CD4-positive, CD25-positive, alpha-beta regulatory T cell (primary cell): ENCODE results near the gene NARF. TPM values are rescaled to one million over a fixed set of nuclear protein-coding genes. Genes with fewer than 3 reads are reported as not detected.

Experiments used
- ATAC-seq, 2 donors: fragments of 150-1000 bp; cut with Tn5 transposase; one replicate each; pipeline ENCODE4 v1.10.0; 2021; ENCODE audit warnings: low read depth in 2 of 2, moderate number of reproducible peaks in 2 of 2, moderate library complexity in 1 of 2
- DNase-seq, 3 donors: peaks; one replicate each; pipeline versions ENCODE4 v3.0.0 to v3.0.0-alpha.2; 2012 to 2022; ENCODE audit warnings: mixed read lengths in 1 of 3
- H3K27ac ChIP-seq: one replicate; pipeline ENCODE4 v1.7.0; 2013; ENCODE audit warnings: mild to moderate bottlenecking, low read length; ENCODE audit not compliant: insufficient read depth, poor library complexity, severe bottlenecking
- H3K27me3 ChIP-seq: one replicate; pipeline ENCODE4 v1.7.0; 2013; ENCODE audit warnings: low read length; ENCODE audit not compliant: control insufficient read depth, insufficient read depth
- H3K36me3 ChIP-seq: one replicate; pipeline ENCODE4 v1.7.0; 2013; ENCODE audit warnings: mild to moderate bottlenecking, low read length, moderate library complexity; ENCODE audit not compliant: control insufficient read depth, insufficient read depth
- H3K4me1 ChIP-seq: 2 replicates; pipeline ENCODE4 v1.7.0; 2013; ENCODE audit warnings: mild to moderate bottlenecking, low read length; ENCODE audit not compliant: insufficient read depth, control insufficient read depth, poor library complexity, severe bottlenecking
- H3K4me3 ChIP-seq: one replicate; pipeline ENCODE4 v1.7.0; 2013; ENCODE audit warnings: low read depth, mild to moderate bottlenecking, low read length, moderate library complexity
- H3K9me3 ChIP-seq, 2 experiments: 1 replicate in 1 of 2; 2 replicates in 1 of 2; pipeline ENCODE4 v1.7.0; 2013; ENCODE audit warnings: low read length in 2 of 2, mild to moderate bottlenecking in 1 of 2, moderate library complexity in 1 of 2; ENCODE audit not compliant: control insufficient read depth in 2 of 2
- H3K27ac Mint-ChIP-seq, 3 donors: one replicate each; pipeline ENCODE4 v1.8.0; 2020 to 2022; ENCODE audit warnings: mild to moderate bottlenecking in 3 of 3, mixed read lengths in 3 of 3, moderate library complexity in 2 of 3
- H3K27me3 Mint-ChIP-seq: one replicate; pipeline ENCODE4 v1.8.0; 2022; ENCODE audit warnings: mild to moderate bottlenecking, mixed read lengths
- H3K36me3 Mint-ChIP-seq: one replicate; pipeline ENCODE4 v1.8.0; 2020; ENCODE audit warnings: mixed read lengths
- H3K4me1 Mint-ChIP-seq, 4 donors: one replicate each; pipeline ENCODE4 v1.8.0; 2020 to 2022; ENCODE audit warnings: mixed read lengths in 4 of 4, mild to moderate bottlenecking in 1 of 4
- H3K4me3 Mint-ChIP-seq, 4 donors: one replicate each; pipeline ENCODE4 v1.8.0; 2020 to 2022; ENCODE audit warnings: mild to moderate bottlenecking in 4 of 4, mixed read lengths in 4 of 4, moderate library complexity in 3 of 4
- H3K9me3 Mint-ChIP-seq, 7 donors: one replicate each; pipeline ENCODE4 v1.8.0; 2020 to 2022; ENCODE audit warnings: mixed read lengths in 7 of 7, mild to moderate bottlenecking in 3 of 7, moderate library complexity in 2 of 7
- polyA plus RNA-seq, 4 donors: library from polyadenylated mRNA; unstranded; fragments of 300-500 nt; fragmentation: Illumina TruSeq; gene quantifications; one replicate each; pipeline ENCODE4 v1.2.3, GENCODE V29; 2021
- total RNA-seq: library from RNA; stranded (reverse); gene quantifications from one replicate; pipeline ENCODE4 v1.2.3, GENCODE V29; 2022

NARF gene
- total and polyA plus RNA-seq, 5 donors from 2014 or later: 93.2 to 141 (median 112) TPM

- Mint-ChIP-seq H3K4me3 (peak overlapping the region in 2 of 4 donors; percentile 56 to 68), H3K36me3 (peaks cover 28% of the 10 kb centered on the region), H3K4me1 (peaks cover 0 to 16% (median 4%) of the 10 kb centered on the region in 4 donors)
These were observed 27.9 kb downstream of the NARF start for GRCh38 chr17:82486231-82487094.

GRCh38 chr17:82487910-82488309 lies 29.4 kb downstream of the NARF start:
- H3K9me3 Mint-ChIP-seq: no peaks in the 10 kb centered on the region
- peaks cover 20% of the 10 kb centered on the region for H3K36me3 Mint-ChIP-seq
- no peak overlapping the region for H3K4me3 ChIP-seq
- no peaks in the 10 kb centered on the region for H3K27me3 ChIP-seq
- H3K4me1 Mint-ChIP-seq: peaks cover 0 to 16% (median 4%) of the 10 kb centered on the region in 4 donors
- ATAC-seq (no peak), DNase-seq (no peak)
- peak overlapping the region in 1 of 3 donors; percentile 24 for H3K27ac Mint-ChIP-seq
- H3K27ac ChIP-seq: no peak overlapping the region
- H3K27me3 Mint-ChIP-seq: no peaks in the 10 kb centered on the region
- H3K4me1 ChIP-seq: peaks cover 9% of the 10 kb centered on the region
- H3K4me3 Mint-ChIP-seq: no peak overlapping the region
- H3K9me3 ChIP-seq: no peaks in the 10 kb centered on the region
- H3K36me3 ChIP-seq: peaks cover 41% of the 10 kb centered on the region

More at GRCh38 chr17:82486231-82487094, 27.9 kb downstream of the NARF start:
- Histone ChIP-seq H3K36me3 (peaks cover 55% of the 10 kb centered on the region), H3K9me3 (no peaks in the 10 kb centered on the region), H3K27ac (no peak overlapping the region), H3K4me1 (peaks cover 9% of the 10 kb centered on the region), H3K4me3 (no peak overlapping the region), H3K27me3 (no peaks in the 10 kb centered on the region)
- DNase-seq (peak in 1 of 3 donors; percentile 67), ATAC-seq (no peak)
- Mint-ChIP-seq H3K27ac (peak overlapping the region; percentile 72 to 91 (median 82)), H3K27me3 (no peaks in the 10 kb centered on the region), H3K9me3 (no peaks in the 10 kb centered on the region)

- Mint-ChIP-seq H3K27me3 (no peaks in the 10 kb centered on the region), H3K4me1 (peaks cover 0 to 17% (median 6%) of the 10 kb centered on the region in 4 donors), H3K4me3 (no peak overlapping the region), H3K9me3 (no peaks in the 10 kb centered on the region), H3K36me3 (peaks cover 15% of the 10 kb centered on the region), H3K27ac (peak overlapping the region in 1 of 3 donors; percentile 1)
- ATAC-seq (no peak), DNase-seq (no peak)
- Histone ChIP-seq H3K27ac (no peak overlapping the region), H3K4me3 (no peak overlapping the region), H3K27me3 (no peaks in the 10 kb centered on the region), H3K36me3 (peaks cover 29% of the 10 kb centered on the region), H3K9me3 (no peaks in the 10 kb centered on the region), H3K4me1 (peaks cover 11% of the 10 kb centered on the region)
These were observed 30.6 kb downstream of the NARF start for GRCh38 chr17:82489117-82489516.

GRCh38 chr17:82489851-82490511 lies 31.4 kb downstream of the NARF start:
- no peaks in the 10 kb centered on the region for H3K9me3 ChIP-seq
- ATAC-seq (no peak), DNase-seq (no peak)
- Mint-ChIP-seq H3K9me3 (no peaks in the 10 kb centered on the region), H3K27ac (no peak overlapping the region), H3K27me3 (peaks cover 6% of the 10 kb centered on the region), H3K36me3 (peaks cover 12% of the 10 kb centered on the region), H3K4me3 (no peak overlapping the region), H3K4me1 (peaks cover 0 to 25% (median 11%) of the 10 kb centered on the region in 4 donors)
- H3K4me3 ChIP-seq: no peak overlapping the region
- peaks cover 15% of the 10 kb centered on the region for H3K4me1 ChIP-seq
- H3K36me3 ChIP-seq: peaks cover 20% of the 10 kb centered on the region
- H3K27ac ChIP-seq: no peak overlapping the region
- H3K27me3 ChIP-seq: no peaks in the 10 kb centered on the region

- H3K4me1 ChIP-seq: peaks cover 15% of the 10 kb centered on the region
- H3K27ac ChIP-seq: no peak overlapping the region
- H3K27me3 Mint-ChIP-seq: peaks cover 6% of the 10 kb centered on the region
- peaks cover 0 to 24% (median 11%) of the 10 kb centered on the region in 4 donors for H3K4me1 Mint-ChIP-seq
- DNase-seq (no peak), ATAC-seq (no peak)
- no peaks in the 10 kb centered on the region for H3K27me3 ChIP-seq
- no peak overlapping the region for H3K4me3 Mint-ChIP-seq
- no peaks in the 10 kb centered on the region for H3K9me3 Mint-ChIP-seq
- no peak overlapping the region for H3K27ac Mint-ChIP-seq
- H3K4me3 ChIP-seq: no peak overlapping the region
- peaks cover 16% of the 10 kb centered on the region for H3K36me3 ChIP-seq
- H3K36me3 Mint-ChIP-seq: peaks cover 12% of the 10 kb centered on the region
- no peaks in the 10 kb centered on the region for H3K9me3 ChIP-seq
These were observed 32.1 kb downstream of the NARF start for GRCh38 chr17:82490512-82491195.

GRCh38 chr17:82491196-82491530 lies 32.6 kb downstream of the NARF start:
- no peak overlapping the region for H3K27ac ChIP-seq
- peaks cover 6% of the 10 kb centered on the region for H3K27me3 Mint-ChIP-seq
- no peak for DNase-seq
- no peak overlapping the region for H3K4me3 ChIP-seq
- no peaks in the 10 kb centered on the region for H3K9me3 ChIP-seq
- ATAC-seq: no peak
- no peaks in the 10 kb centered on the region for H3K27me3 ChIP-seq
- peaks cover 0 to 19% (median 10%) of the 10 kb centered on the region in 4 donors for H3K4me1 Mint-ChIP-seq
- peaks cover 12% of the 10 kb centered on the region for H3K36me3 Mint-ChIP-seq
- H3K4me3 Mint-ChIP-seq: no peak overlapping the region
- H3K4me1 ChIP-seq: peaks cover 11% of the 10 kb centered on the region
- no peak overlapping the region for H3K27ac Mint-ChIP-seq
- peaks cover 14% of the 10 kb centered on the region for H3K36me3 ChIP-seq
- H3K9me3 Mint-ChIP-seq: no peaks in the 10 kb centered on the region

- Histone ChIP-seq H3K9me3 (no peaks in the 10 kb centered on the region), H3K27me3 (no peaks in the 10 kb centered on the region), H3K36me3 (peaks cover 13% of the 10 kb centered on the region), H3K4me1 (peaks cover 9% of the 10 kb centered on the region), H3K4me3 (no peak overlapping the region), H3K27ac (no peak overlapping the region)
- no peaks in the 10 kb centered on the region for H3K9me3 Mint-ChIP-seq
- no peak overlapping the region for H3K27ac Mint-ChIP-seq
- H3K36me3 Mint-ChIP-seq: peaks cover 8% of the 10 kb centered on the region
- no peak overlapping the region for H3K4me3 Mint-ChIP-seq
- ATAC-seq: no peak
- no peak for DNase-seq
- H3K4me1 Mint-ChIP-seq: peaks cover 0 to 19% (median 8%) of the 10 kb centered on the region in 4 donors
- peaks cover 6% of the 10 kb centered on the region for H3K27me3 Mint-ChIP-seq
These were observed 33.0 kb downstream of the NARF start for GRCh38 chr17:82491533-82491932.
